Activated naive CD4-positive, alpha-beta T cell treated with anti-CD3 and anti-CD28 coated beads, Interleukin-2, amount 50 U/mL, for 16 hours (primary cell): ENCODE measurements around the gene ZNF624.
A peak's percentile ranks its signal among the peaks of the same experiment; 100 is the strongest.

ENCODE experiments used
- DNase-seq: peaks from one replicate; pipeline ENCODE4 v3.0.0-alpha.2; 2020

The ZNF624 gene

DNA sequence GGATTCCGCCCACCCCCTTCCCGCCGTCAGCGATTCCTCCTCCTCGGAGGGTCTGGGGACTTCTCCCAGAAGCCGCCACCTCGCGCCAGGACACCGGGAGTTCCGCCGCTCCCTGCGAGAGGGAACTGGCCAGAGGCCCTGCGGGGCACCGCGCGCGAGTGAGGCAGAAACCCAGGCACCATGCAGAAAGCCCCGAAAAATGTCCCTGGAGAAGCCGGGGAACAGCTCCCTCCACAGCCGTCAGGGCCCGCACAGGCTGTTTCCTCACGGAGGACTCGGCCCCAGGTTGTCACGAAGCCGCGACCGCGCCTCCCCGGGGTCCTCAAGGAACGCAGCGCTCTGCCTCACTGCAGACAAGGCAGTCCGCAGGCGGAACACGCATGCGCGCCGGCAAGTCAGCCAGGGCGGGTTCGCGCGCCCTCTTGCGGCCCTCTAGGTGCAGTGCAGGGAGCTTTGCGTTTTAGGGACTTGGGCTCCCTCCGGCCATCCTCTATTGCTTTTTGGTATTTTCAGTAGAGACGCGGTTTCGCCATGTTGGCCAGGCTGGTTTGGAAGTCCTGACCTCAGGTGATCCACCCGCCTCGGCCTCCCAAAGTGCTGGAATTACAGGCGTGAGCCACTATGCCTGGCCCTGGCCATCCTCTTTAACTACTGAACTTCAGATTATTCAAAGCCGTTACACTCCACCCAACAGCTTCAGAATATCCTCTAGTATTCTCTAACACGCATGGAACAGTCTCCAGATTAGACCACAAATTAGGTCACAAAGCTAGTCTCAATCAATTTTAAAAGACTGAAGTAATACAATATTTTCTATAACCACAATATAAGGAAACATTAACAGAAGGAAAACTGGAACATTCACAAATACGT, 64.3 kb downstream of the ZNF624 start:
- peak; percentile 91 for DNase-seq

DNA sequence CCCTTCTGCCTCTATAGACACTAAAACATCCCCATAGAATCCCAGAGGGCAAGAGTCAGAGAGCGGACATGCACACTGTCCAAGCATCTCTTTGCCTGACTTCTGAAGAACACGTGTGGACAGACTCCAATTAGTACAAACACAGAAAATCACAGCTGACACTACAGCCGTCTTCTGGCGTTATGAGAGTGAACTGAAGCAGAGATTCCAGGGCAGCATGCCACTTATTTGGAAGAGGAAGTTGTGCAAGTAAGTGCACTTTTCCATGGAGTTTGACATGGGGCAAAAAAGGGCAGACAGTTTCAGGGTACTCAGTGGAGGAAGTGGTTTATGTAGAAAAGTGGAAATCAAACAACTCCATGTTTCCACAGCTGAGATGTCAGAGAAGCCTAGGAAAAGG, 67.9 kb downstream of the ZNF624 start:
- no peak for DNase-seq

DNA sequence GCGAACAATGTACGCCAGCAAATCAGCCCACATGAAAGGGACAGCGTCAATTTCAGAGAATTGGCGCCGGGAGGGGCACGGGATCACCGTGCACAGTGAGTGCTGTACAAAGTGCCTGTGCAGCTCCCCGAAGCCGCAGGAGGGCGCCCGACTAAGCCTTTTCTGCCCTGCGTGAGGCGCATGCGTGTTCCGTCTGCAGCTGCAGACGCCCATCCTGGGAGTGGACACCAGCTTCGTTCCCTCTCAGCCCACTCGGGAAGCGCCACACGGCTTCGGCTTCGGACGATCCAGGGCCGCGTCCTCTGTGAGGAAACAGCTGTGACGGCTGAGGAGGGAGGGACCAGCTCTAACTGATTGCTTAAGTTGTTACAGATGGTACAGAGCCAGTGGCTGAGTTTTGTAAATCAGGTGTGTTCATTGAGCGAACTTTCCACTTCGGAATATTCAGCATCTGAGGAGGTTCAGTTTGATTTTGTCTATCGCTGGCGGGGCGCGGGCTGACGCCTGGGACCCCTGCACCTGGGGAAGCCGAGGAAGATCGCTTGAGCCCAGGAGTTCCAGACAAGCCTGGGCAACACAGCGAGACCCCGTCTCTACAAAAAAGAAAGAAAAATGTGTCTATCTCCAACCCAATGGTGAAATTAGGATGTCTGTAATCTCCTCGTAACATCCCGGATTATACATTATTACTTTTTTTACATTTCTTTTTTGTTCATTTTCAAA, 69.2 kb downstream of the ZNF624 start:
- peak; percentile 93 for DNase-seq

DNA sequence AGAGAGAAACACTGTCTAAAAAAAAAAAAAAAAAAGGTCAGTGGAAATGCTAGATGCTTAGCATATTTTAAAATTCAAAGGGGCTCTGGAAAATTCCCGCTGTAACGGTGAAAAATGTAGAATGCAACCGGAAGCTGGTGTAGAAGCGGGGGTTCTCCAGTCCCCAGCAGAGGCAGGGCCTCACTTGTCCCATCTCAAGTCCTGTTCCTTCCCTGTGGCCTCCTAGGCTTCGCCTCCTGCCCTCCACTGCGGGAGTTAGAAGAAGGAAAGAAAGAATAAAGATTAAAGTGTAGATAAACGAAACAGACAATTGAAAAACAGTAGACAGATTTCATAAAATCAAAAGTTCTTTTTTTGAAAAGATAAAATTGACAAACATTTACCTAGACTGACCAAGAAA, 69.9 kb downstream of the ZNF624 start:
- DNase-seq, result no peak

DNA sequence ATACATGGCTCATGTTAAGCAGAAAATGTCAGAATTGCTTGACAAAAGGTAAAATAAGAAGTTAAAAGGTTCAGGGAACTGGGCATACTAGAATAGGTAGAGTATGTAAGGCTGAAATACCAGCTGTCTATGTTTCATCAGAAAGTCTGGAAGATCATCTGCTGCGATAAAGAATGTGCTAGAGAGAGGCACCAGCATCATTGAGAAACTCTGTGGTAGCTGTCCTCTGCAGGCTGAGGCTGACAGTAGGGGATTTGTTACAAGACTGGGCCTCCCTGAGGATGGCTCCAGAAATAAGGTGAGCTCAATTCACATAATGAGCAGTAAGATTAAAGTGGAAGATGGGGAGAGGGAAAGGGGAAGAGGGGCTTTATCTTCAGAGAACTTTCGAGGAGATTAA, 80.2 kb downstream of the ZNF624 start:
- no peak for DNase-seq
